Heart left ventricle (tissue), 16 donors: Measurements from ENCODE around the gene EVC2. TPM values are rescaled to one million over a fixed set of nuclear protein-coding genes. Genes with fewer than 3 reads are reported as not detected.

Source experiments
- ATAC-seq, 4 donors: fragments of 200-7000 bp; cut with Tn5 transposase; one replicate each; pipeline ENCODE4 v1.9.1; 2020 to 2022; ENCODE audit warnings: moderate library complexity in 4 of 4, mild to moderate bottlenecking in 3 of 4, moderate number of reproducible peaks in 1 of 4
- DNase-seq, 5 donors: peaks; one replicate each; pipeline ENCODE4 v3.0.0-alpha.2; 2020
- H3K27ac ChIP-seq, 12 donors: fragments of 200-600 bp; sonication (generic) in 4 of 12; one replicate each; pipeline versions ENCODE4 v1.5.0 to v1.8.0; 2016 to 2022; ENCODE audit warnings: mild to moderate bottlenecking in 2 of 12
- H3K27me3 ChIP-seq, 9 donors: fragments of 200-600 bp; sonication (generic) in 2 of 9; one replicate each; pipeline versions ENCODE4 v1.5.1 to v1.8.0; 2016 to 2022; ENCODE audit warnings: mild to moderate bottlenecking in 3 of 9
- H3K36me3 ChIP-seq, 9 donors: fragments of 200-600 bp; sonication (generic) in 2 of 9; one replicate each; pipeline versions ENCODE4 v1.5.0 to v1.8.0; 2018 to 2022; ENCODE audit warnings: mild to moderate bottlenecking in 2 of 9
- H3K4me1 ChIP-seq, 12 donors: fragments of 200-600 bp; sonication (generic) in 4 of 12; one replicate each; pipeline versions ENCODE4 v1.5.0 to v1.8.0; 2016 to 2022; ENCODE audit warnings: mild to moderate bottlenecking in 3 of 12
- H3K4me3 ChIP-seq, 12 donors: fragments of 200-600 bp; sonication (generic) in 4 of 12; one replicate each; pipeline versions ENCODE4 v1.5.0 to v1.8.0; 2017 to 2022; ENCODE audit warnings: mild to moderate bottlenecking in 9 of 12, moderate library complexity in 4 of 12
- H3K9me3 ChIP-seq, 12 donors: fragments of 200-600 bp; sonication (generic) in 4 of 12; one replicate each; pipeline versions ENCODE4 v1.5.0 to v1.8.0; 2016 to 2022; ENCODE audit warnings: mild to moderate bottlenecking in 1 of 12
- CTCF ChIP-seq, 12 donors: fragments of 200-600 bp; sonication (generic) in 4 of 12; IDR thresholded peaks; one replicate each; pipeline versions ENCODE4 v1.5.0 to v1.8.0; 2018 to 2022; ENCODE audit warnings: antibody characterized with exemption in 12 of 12, mild to moderate bottlenecking in 5 of 12
- POLR2A ChIP-seq, 2 donors: fragments of 450-650 bp; IDR thresholded peaks; one replicate each; pipeline ENCODE4 v1.6.1; 2017; ENCODE audit warnings: antibody characterized with exemption in 2 of 2, mild to moderate bottlenecking in 2 of 2, moderate library complexity in 2 of 2
- WGBS, 4 donors: extraction: QIAGEN DNeasy Blood & Tissue Kit in 2 of 4; methylation state at CpG; one replicate each; pipeline versions ENCODE4 v1.1.5 to v1.1.7; 2013 to 2018; 5-methylcytosine and 5-hydroxymethylcytosine counted together
- intact Hi-C, 10 donors: fragments of 100-400 bp; cut with DNase I; formaldehyde crosslinking; loops; one replicate each; pipeline versions ENCODE4 v1.11.1 to v1.14.2; 2022
- polyA plus RNA-seq, 2 donors: library from polyadenylated mRNA; stranded (reverse); fragments of 200-250 nt; gene quantifications; one replicate each; pipeline ENCODE4 v1.2.3, GENCODE V29; 2013
- total RNA-seq, 9 donors: library from RNA; depleted of rRNA in 2 of 9; stranded (reverse); fragments of >200 nt in 2 of 9; fragmentation: NEBNext Ultra II Directional in 3 of 9; extraction: Animal tissue kit (Norgen Biotek cat#: 25700) in 3 of 9; gene quantifications; one replicate each; pipeline versions ENCODE4 v1.1.0 to v1.2.4, GENCODE V29; 2016 to 2023
- donor health status: ischemic (EF 13 %, LVEDD 7.1; RV severe dilation, severe dysfunction).
- donor health status: healthy with polysubstance abuse.
- donor health status: DM: no; HTN: yes; CAD: no.
- donor health status: DM: no; HTN: no; CAD: no.
- donor health status: ischemic (EF 25% LVEDD 6.9; RV normal size, moderate dysfunction).
- donor health status: ischemic (EF 25% LVEDD 5.7; RV mildly dilated, moderate dysfunction).
- donor health status: healthy.
- donor health status: DM: yes; HTN: yes; CAD: no.
- donor health status: ischemic (EF 35%, LVEDD 5.7; RV mildly dilated, moderate dysfunction).
- donor health status: nonischemic (EF 11% LVEDD 7.7; RV severe dilation, severe dysfunction).
- donor health status: DM: yes; HTN: yes; CAD: no.
- donor health status: PGD.
- donor health status: ischemic (EF 29% LVEDD 5.4; RV normal size, mild dysfunction).
- donor health status: nonischemic (EF 23%, LVEDD 6.1; RV moderate dilation, normal function).

EVC2 gene
- total and polyA plus RNA-seq, 11 donors, result 0.46 to 3.1 (median 0.95) TPM

- no peaks in the 10 kb centered on the region for H3K9me3 ChIP-seq
- no peaks in the 10 kb centered on the region for H3K27me3 ChIP-seq
- no peaks in the 10 kb centered on the region for H3K4me1 ChIP-seq
- intact Hi-C loops, result no loop called here
- no peak for ATAC-seq
- H3K4me3 ChIP-seq, result no peak overlapping the region
- H3K36me3 ChIP-seq, result peaks cover 0 to 47% (median 0%) of the 10 kb centered on the region in 9 donors
- DNase-seq, result no peak
- WGBS, 4 donors, result 91 to 93% (median 92%) methylated on average over 5 of the region's 5 CpGs
- no peak for TF ChIP-seq POLR2A (IDR thresholded peaks at IDR 0.05)
- no peak for TF ChIP-seq CTCF (IDR thresholded peaks at IDR 0.05)
- H3K27ac ChIP-seq, result no peak overlapping the region
Measured at GRCh38 chr4:5572751-5573150, 135.6 kb downstream of the EVC2 start.

GRCh38 chr4:5572114-5572513, 136.2 kb downstream of the EVC2 start:
- no peaks in the 10 kb centered on the region for H3K27me3 ChIP-seq
- 83 to 97% (median 85%) methylated on average over 2 of the region's 2 CpGs for WGBS, 4 donors
- no peaks in the 10 kb centered on the region for H3K9me3 ChIP-seq
- peaks cover 0 to 50% (median 0%) of the 10 kb centered on the region in 9 donors for H3K36me3 ChIP-seq
- H3K4me3 ChIP-seq, result no peak overlapping the region
- intact Hi-C loops, result no loop called here
- TF ChIP-seq POLR2A (IDR thresholded peaks at IDR 0.05) (no peak), CTCF (IDR thresholded peaks at IDR 0.05) (no peak)
- no peak for ATAC-seq
- no peak overlapping the region for H3K27ac ChIP-seq
- DNase-seq, result no peak
- no peaks in the 10 kb centered on the region for H3K4me1 ChIP-seq

- Histone ChIP-seq H3K4me3 (no peak overlapping the region), H3K36me3 (peaks cover 0 to 50% (median 0%) of the 10 kb centered on the region in 9 donors)
- 77 to 92% (median 82%) methylated on average over 5 of the region's 5 CpGs for WGBS, 4 donors
Measured at GRCh38 chr4:5571646-5572045, 136.7 kb downstream of the EVC2 start.

GRCh38 chr4:5569451-5569850, 138.9 kb downstream of the EVC2 start:
- Histone ChIP-seq H3K27ac (no peak overlapping the region), H3K36me3 (peaks cover 0 to 41% (median 0%) of the 10 kb centered on the region in 9 donors), H3K9me3 (no peaks in the 10 kb centered on the region), H3K4me3 (no peak overlapping the region), H3K27me3 (no peaks in the 10 kb centered on the region), H3K4me1 (no peaks in the 10 kb centered on the region)
- 85 to 97% (median 91%) methylated on average over 5 of the region's 5 CpGs for WGBS, 4 donors
- DNase-seq (no peak), ATAC-seq (no peak)
- TF ChIP-seq CTCF (IDR thresholded peaks at IDR 0.05) (no peak), POLR2A (IDR thresholded peaks at IDR 0.05) (no peak)
- intact Hi-C loops, result no loop called here

More at GRCh38 chr4:5571646-5572045, 136.7 kb downstream of the EVC2 start:
- H3K27ac ChIP-seq, result no peak overlapping the region
- intact Hi-C loops, result no loop called here
- no peaks in the 10 kb centered on the region for H3K27me3 ChIP-seq
- ATAC-seq (no peak), DNase-seq (no peak)
- no peaks in the 10 kb centered on the region for H3K4me1 ChIP-seq
- TF ChIP-seq POLR2A (IDR thresholded peaks at IDR 0.05), result no peak
- TF ChIP-seq CTCF (IDR thresholded peaks at IDR 0.05), result no peak
- H3K9me3 ChIP-seq, result no peaks in the 10 kb centered on the region
